ENCODE data around the gene ADK. TPM values are rescaled to one million over a fixed set of nuclear protein-coding genes. Genes with fewer than 3 reads are reported as not detected.

ADK gene
- polyA plus RNA-seq, 1 experiment, result 41.9 TPM

DNA sequence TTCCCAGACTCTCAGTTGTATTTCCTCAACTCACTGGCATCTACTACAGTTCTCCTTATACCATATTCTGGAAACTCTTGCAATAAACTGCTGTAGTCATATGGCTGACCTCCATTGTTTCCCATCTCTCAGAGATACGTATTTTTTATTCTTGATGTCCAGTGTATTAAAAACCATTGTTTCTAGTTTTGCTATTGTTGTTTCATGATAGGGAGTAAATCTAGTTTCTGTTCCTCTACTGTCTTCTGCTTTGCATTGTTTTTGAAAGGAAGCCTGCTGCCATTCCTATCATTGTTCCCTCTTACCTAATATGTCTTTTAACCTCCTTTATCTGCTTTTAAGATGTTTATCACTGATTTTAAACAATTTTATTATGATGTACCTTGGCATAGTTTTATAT lies 255.0 kb downstream of the ADK start:
- Histone ChIP-seq H3K4me3 (ENCODE audit: low read depth, low read length) (no peak overlapping the region), H3K27ac (ENCODE audit: low read depth, low read length) (no peak overlapping the region), H3K27me3 (ENCODE audit: control insufficient read depth, insufficient read depth, low read length) (no peaks in the 10 kb centered on the region), H3K9me3 (ENCODE audit: control insufficient read depth, insufficient read depth, low read length) (peaks cover 7% of the 10 kb centered on the region)
- DNase-seq (ENCODE audit: low read depth, low spot score), result no peak
- ChIA-PET POLR2A (no interaction called here), CTCF (no interaction called here)
- TF ChIP-seq, protein P1, sequence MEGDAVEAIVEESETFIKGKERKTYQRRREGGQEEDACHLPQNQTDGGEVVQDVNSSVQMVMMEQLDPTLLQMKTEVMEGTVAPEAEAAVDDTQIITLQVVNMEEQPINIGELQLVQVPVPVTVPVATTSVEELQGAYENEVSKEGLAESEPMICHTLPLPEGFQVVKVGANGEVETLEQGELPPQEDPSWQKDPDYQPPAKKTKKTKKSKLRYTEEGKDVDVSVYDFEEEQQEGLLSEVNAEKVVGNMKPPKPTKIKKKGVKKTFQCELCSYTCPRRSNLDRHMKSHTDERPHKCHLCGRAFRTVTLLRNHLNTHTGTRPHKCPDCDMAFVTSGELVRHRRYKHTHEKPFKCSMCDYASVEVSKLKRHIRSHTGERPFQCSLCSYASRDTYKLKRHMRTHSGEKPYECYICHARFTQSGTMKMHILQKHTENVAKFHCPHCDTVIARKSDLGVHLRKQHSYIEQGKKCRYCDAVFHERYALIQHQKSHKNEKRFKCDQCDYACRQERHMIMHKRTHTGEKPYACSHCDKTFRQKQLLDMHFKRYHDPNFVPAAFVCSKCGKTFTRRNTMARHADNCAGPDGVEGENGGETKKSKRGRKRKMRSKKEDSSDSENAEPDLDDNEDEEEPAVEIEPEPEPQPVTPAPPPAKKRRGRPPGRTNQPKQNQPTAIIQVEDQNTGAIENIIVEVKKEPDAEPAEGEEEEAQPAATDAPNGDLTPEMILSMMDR (IDR thresholded peaks at IDR 0.05; ENCODE audit: low read depth, low read length), result no peak

DNA sequence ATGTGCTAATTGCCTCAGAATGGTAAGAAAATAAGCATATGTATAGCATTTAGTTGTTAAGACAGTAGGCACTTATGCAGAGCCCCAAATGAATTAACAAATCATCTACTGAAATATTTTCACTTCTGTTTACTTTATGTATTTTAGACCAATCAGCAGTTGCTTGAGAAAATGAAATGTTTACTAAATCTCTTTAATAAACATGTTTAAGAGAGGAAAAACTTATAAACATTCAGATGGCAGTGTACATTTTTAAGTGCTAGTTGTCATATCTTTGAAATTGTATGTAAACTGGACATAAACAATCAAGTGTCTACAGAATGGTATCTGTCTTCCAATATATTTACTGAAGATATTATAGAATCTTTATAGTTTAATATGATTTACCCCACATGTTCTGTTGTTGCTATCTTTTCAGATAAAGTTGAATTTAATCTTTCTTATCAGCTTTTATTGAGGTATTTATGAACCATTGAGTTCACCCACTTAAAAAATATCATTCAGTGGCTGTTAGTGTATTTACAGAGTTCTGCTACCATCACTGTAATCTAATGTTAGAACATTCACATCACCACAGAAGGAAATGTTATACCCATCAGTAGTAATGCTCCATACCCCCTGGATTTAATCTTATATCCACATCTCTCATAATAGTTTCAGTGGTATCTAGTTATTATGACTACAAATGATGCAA lies 264.3 kb downstream of the ADK start:
- H3K27ac ChIP-seq (ENCODE audit: low read depth, low read length), result no peak overlapping the region
- TF ChIP-seq, protein P1 (IDR thresholded peaks at IDR 0.05; ENCODE audit: low read depth, low read length), result no peak
- no peak overlapping the region for H3K4me3 ChIP-seq (ENCODE audit: low read depth, low read length)
- ChIA-PET CTCF (no interaction called here), POLR2A (no interaction called here)
- H3K9me3 ChIP-seq (ENCODE audit: control insufficient read depth, insufficient read depth, low read length), result peaks cover 2% of the 10 kb centered on the region; the same call in 1 of the 2 replicates
- H3K27me3 ChIP-seq (ENCODE audit: control insufficient read depth, insufficient read depth, low read length), result no peaks in the 10 kb centered on the region
- DNase-seq (ENCODE audit: low read depth, low spot score), result no peak

DNA sequence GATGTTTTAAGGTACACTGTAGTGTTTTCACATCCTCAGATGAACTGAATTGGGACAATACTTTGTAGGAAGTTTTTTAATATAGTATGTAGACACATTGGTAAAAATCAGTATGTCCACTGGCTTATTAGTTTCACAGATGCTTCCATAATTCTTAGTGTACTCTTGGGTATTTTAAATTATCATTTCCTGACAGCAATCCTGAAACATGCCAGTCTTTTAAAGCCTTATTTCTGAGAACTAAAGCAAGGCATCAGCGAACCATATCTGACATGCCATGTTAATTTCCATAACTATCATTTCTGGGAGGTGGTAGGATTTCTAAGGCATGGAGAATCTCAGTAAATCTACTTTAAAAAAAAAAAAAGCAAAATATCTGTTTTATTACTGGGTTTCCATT lies 266.4 kb downstream of the ADK start:
- ChIA-PET CTCF (no interaction called here), POLR2A (no interaction called here)
- Histone ChIP-seq H3K27me3 (ENCODE audit: control insufficient read depth, insufficient read depth, low read length) (no peaks in the 10 kb centered on the region), H3K27ac (ENCODE audit: low read depth, low read length) (no peak overlapping the region), H3K4me3 (ENCODE audit: low read depth, low read length) (no peak overlapping the region), H3K9me3 (ENCODE audit: control insufficient read depth, insufficient read depth, low read length) (no peaks in the 10 kb centered on the region)
- TF ChIP-seq, protein P1 (IDR thresholded peaks at IDR 0.05; ENCODE audit: low read depth, low read length), result no peak
- DNase-seq (ENCODE audit: low read depth, low spot score), result no peak

DNA sequence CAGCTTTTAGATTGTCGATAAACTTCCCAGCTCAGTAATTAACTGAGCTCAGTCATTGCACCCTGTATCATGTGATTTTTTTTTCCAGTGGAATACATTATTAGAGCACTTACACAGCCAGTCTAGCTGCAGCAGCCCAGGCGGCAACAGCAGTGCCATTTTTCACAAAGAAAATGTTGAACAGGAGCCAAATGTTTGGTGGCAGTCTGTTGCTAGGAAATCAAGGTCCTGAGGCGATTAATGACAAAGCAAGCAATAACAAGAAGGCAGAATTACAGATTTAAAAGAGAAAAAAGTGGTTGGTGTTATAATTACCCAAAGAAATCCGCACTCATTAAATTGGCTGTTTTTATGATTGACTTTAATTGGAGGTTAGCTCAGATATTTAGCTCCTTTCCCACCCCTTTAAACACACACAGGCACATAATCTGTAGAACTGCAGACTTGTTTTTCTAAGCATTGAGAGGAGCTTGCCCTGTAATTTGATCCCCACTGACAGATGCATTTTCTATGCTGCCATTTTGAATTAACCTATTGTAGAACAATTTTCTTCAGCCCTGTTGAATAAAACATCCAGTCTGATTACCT lies 267.4 kb downstream of the ADK start:
- CTCF ChIA-PET, result interaction anchor here (0.5 to 2.3 kb wide), 2 partner anchors 10 to 202 kb away, joined by 4 to 5 read pairs; no protein-coding TSS in a partner anchor

More for the DNA sequence above, 267.4 kb downstream of the ADK start:
- no peaks in the 10 kb centered on the region for H3K27me3 ChIP-seq (ENCODE audit: control insufficient read depth, insufficient read depth, low read length)
- TF ChIP-seq, protein P1 (IDR thresholded peaks at IDR 0.05; ENCODE audit: low read depth, low read length), result no peak
- DNase-seq (ENCODE audit: low read depth, low spot score), result no peak
- POLR2A ChIA-PET, result no interaction called here
- peaks cover 3% of the 10 kb centered on the region; the same call in 1 of the 2 replicates for H3K9me3 ChIP-seq (ENCODE audit: control insufficient read depth, insufficient read depth, low read length)
- no peak overlapping the region for H3K27ac ChIP-seq (ENCODE audit: low read depth, low read length)
- no peak overlapping the region for H3K4me3 ChIP-seq (ENCODE audit: low read depth, low read length)

All from AG04450 (cell line).